Esophagus mucosa (tissue), 1 donor: ENCODE measurements around the gene P2RX6. TPM values are rescaled to one million over a fixed set of nuclear protein-coding genes. Genes with fewer than 3 reads are reported as not detected.
"Not testable (repeated sequence)": the region's sequence is repeated elsewhere in the genome, so short reads cannot be mapped to it uniquely, and the experiment has no call there.

Source experiments
- ATAC-seq: fragments of 200-7000 bp; cut with Tn5 transposase; one replicate; pipeline ENCODE4 v1.9.1; 2020
- total RNA-seq: library from RNA; stranded (reverse); gene quantifications from one replicate; pipeline ENCODE4 v1.2.4, GENCODE V29; 2023
- donor health status: DM: yes; HTN: yes; CAD: no.

P2RX6 gene
- total RNA-seq, 1 donor from 2014 or later: 0.64 TPM

DNA sequence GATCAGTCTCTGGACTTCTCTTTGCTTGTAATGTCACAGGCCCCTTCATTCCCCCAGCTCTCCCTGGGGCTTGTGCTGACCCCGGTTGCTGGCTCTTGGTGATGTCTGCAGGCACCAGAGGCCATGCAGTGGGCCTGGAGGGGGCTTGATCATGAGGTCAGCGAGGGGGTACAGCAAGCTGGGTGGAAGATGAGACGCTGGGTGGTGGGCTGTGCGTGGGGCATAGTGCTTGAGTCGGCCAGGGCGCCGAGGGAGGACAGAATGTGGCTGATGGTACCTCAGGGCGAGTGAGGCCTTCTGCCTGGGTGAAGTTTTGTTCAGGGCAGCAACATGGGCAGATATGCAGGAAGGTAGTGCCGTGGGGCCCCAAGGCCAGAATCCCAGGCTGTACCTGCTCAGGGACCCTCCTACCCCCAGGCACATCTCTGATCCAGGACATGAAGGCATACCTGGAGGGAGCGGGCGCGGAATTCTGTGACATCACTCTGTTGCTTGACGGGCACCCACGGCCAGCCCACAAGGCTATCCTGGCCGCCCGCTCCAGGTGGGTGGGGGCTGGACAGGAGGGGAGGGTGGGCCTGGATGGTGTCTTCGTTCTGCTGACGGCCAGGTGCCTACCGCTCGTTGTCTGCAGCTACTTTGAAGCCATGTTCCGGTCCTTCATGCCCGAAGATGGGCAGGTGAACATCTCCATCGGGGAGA lies 19.5 kb upstream of the P2RX6 start:
- ATAC-seq: no peak

DNA sequence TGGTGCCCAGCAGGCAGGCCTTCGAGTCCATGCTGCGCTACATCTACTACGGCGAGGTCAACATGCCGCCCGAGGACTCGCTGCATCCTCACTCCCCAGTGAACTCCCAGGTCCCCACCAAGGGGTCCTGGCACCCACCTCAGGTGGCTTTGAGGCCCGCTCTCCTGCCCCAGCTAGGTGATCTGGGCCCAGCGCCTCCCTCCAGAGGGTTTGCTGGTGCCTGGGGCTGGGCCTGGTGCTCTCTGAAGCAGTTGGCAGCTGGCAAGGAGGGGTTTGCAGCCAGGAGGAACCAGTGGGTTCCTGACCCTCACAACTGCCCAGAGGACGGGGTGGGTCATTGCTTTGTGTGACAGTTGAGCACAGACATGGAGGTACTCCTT lies 18.9 kb upstream of the P2RX6 start:
- no peak for ATAC-seq

DNA sequence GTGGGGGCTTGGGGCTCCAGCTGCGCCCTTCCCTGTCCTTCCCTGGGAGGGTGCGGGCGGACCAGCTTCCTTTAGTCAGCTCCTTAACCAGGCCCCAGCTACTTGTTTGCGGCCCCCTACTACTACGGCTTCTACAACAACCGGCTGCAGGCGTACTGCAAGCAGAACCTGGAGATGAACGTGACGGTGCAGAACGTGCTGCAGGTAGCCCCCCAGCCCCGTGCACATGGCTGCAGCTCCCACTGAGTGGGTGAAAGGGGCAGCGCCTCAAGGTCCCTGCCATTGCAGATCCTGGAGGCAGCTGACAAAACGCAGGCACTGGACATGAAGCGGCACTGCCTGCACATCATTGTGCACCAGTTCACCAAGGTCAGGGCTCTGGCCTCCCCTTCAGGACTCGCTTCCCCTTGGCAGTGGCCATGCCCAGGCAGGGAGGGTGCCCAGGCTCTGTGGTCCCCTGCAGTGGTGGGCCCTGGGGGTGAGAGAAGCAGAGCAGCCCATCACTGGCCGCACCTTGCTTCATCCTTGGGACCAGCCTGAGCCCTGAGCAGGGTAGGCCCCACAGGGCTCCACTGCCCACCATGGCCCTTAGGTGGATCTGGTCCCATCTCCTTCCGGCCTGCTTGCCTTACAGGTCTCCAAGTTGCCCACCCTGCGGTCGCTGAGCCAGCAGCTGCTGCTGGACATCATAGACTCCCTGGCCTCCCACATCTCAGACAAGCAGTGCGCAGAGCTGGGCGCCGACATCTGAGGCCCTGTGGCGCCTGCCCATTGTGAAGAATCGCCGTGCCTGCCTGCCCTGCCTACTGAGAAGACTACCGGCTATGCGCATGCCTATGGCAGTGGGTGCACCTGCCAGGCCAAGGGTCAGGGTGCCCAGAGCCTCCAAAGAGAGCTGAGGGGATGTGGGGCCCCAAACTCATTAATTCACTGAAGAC lies 18.1 kb upstream of the P2RX6 start:
- ATAC-seq: no peak

DNA sequence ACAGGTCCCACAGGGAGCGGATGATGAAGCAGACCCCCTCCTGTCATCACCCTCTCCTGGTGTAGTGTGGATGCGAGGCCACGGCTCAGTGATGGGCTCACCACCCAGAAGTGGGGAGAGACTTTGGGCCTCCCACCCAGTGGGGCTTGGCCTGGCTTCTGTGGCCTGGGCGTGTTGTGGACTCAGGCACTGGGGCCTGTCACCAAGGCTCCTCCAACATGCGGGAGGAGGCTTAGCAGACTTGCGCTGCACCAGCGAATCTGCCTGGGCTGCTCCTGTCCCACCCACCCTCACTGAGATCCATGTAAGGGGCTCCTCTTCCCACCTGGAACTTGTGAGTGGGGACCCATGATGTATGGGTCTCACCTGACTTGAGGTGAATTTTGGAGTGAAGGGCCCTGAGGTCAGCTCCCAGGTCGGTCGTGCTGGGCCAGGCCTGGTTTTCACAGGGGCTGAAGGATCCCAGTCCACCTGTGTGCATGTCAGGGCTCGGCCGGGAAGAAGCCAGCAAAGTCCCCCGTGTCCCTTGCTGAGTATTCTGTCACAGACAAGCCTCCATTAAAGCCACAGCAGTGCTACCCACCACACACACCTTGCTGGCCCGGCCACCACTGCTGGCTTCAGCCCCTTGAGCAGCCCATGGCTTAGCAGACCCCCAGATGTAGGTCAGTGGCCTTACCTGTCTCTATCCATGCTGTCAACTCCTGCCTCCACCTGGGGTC lies 17.3 kb upstream of the P2RX6 start:
- ATAC-seq: no peak

DNA sequence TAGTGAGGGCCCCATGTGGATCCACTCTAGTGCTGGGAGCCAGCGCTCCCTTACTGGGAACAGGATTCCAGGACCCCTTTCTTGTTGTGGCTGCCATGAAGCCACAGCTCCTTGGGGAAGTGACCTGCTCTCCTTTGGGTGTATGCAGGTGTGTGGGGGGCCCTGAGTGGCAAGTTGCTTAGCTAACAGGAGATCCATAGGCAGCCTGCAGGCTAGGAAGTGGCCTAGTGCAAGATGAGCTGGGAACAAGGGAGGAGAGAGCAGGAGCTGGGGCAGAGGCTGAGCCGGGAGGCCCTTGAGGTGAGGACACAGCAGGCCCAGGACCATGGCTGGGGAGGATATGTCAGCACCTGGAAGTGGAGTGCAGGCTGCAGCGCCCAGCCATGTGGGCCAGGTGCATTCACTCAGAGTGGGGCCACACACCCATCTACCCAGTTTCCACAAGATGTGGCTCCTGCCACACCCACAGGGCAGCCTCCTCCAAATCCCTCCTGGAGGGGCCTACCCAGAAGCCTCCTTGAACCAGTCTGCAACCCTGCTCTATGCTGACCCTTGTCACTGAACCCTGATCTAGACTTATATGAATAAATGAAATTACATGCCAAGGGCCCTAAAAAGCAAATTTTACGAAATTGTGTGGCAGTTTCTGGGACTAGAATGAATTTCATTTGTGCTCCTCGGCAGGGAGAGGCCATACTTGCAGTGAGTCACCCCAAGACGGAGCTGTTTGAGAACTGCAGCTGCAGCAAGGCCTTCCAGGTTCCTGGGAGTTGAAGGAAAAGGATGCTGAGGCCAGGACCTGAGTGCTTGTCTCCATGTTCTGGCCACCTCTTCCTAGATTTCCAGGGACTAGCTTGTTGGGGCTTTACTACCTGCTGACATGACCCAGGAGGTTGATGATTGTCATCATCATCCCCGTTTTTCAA lies 16.3 kb upstream of the P2RX6 start:
- ATAC-seq: no peak

DNA sequence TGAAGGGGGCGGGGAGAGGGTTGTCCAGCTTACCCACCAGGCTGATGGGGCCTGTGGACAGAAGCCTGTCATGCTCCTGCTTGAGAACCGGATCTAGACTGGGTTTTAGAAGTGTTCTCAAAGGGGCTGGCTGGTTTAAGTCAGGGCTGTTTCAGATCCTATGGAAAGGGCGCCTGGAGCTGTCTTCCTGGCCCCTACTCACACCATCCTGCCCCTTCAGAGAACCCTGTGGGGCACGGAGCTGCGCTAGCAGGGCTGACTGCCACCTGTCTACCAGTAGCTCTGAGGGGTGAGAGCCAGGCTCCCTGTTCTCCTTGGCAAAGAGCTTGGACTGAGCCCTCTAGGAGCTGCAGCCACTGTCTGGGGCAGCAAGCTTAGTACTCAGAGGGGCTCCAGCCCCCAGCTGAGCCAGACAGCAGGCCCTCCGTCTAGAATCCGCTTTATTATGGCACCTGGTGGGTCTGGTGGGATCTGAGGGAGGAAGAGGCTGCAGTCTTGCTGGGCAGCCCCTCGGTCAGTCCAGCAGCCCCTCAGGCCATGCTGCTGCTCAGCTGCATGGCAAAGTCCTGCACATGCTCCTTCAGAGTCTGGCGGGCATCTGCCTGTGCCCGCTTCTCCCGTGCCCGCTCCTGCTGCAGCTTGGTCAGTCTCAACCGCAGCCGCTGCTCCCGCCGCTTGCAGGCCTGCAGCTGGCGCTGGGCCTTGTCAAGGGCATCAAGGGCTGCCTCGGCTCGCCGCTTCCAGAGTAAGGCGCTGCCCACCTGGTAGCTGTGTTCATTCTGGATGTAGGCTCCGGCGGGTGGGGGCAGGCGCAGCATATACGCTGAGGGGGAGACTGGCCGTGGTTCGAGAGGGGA lies 15.4 kb upstream of the P2RX6 start:
- ATAC-seq: no peak

DNA sequence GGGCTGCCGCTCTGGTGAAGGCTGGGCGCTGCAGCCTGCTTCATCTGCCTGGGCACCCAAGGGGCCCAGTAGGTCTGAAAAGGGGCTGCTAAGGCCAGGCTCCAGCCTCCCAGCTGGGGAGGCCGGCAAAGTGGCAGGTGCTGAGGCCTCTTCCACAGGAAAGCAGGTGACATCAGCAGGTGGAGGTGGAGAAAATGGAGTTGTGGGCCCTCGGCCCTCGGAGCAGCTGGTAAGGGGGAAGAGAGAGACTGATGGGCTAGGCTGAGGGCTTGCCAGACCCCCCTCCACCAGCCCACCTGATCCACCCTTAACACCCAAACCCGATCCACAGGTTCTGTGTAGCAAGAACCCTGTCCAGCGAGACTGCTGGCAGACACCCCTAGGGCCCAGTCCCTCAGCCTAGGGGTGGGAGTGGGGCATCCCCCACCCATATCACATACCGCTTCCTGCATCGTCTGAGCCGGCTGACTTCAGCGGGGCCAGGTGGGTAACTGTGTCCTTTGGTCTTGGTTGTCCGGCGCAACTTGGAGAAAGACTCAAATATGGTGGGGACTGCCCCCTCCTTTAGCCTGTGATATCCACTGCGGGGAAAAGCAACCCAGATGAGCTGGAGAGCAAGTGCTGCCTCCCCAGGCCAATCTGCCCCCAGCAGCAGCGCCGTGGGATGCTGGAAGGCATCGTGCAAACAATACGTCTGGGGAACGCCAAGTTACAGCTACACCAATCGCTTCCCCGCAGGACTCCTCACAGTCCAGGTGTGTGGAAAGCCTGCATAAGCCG lies 14.6 kb upstream of the P2RX6 start:
- ATAC-seq: no peak

DNA sequence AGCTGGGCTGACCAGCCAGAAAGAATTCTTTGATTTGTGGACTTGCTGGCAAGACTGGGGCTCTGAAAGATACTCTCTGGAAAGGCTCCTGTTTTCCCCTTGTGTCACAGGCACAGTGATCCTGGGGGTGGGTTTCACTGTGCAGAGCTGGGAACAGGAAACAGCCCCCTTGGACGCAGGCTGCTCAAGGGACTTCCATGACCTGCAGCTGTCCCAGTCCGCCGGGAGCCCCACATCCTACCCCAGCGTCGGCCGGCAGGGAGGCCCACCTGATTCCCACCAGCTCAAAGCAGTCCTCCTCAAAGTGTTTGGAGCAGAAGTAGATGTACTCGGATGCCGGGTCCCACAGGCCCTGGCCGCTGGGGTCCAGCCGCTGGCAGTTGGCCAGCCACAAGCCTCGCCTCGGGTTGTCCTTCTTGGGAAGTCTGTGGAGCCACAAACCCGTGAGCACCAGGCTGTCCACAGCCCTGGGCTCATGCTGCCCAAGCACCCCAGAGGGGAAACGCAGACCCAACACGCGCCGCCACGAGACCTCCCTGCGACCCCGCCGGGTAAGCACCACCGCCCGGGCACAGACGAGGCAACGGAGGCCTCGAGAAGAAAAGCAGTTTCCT lies 13.9 kb upstream of the P2RX6 start:
- no peak for ATAC-seq

DNA sequence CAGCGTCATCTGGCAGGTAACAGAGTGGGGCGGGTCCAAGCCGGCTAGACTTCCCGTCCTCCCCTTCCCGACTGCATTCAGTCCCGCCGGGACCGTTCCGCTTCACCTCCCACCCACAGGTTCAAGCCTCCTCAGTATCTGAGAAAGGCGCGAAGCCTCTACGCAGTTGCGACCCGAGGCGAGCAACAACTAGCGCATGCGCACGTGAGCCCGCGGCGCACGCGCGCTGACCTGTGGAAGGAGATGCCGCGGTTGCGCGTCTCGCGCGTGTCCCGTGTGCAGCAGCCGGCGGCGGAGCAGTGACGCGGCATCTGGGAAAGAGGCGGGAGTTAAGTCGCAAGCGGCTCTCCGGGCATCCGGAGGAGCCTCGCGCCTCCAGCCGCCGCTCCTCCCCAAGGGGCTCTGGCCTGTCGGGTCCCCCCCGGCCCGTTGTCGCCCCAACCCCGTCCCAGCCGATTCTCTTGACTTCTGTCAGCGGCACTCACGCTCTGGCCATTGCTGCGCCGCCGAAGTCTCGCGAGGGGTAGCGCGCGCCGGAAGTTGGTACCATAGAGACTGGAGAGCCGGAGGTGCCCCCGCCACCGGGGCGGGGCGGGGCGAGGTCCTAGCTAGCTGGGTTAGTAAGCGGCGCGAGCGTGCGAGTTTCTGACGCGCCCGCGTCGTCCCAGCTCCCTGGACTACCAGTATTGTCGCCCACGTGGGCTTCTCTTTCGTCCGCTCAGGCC lies 13.2 kb upstream of the P2RX6 start, which contains the start of gene THAP7:
Gene THAP7 (minus strand): TSS at position 518 of the 725 bp plus-strand sequence. CDS start 207 bp downstream, at position 311.
- peak; percentile 92 for ATAC-seq

DNA sequence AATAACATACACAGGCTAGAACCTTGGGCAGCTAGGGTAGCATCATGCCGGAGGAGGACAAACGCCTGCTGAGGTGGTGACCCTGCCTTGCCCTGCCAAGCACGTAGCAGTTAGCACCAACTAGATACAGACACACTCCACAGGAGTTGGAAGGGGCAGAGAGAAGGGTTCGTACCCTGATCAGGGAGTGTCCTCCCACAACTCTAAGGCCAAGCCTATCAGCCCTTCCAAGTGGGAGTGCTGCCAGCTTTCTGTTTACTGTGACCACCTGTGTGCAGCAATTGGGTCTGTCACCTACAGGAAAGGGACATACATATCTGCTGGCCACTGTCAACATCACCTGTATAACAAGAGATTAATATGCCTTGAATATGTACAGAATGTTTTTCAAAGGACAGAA lies 11.2 kb upstream of the P2RX6 start:
- no peak for ATAC-seq

DNA sequence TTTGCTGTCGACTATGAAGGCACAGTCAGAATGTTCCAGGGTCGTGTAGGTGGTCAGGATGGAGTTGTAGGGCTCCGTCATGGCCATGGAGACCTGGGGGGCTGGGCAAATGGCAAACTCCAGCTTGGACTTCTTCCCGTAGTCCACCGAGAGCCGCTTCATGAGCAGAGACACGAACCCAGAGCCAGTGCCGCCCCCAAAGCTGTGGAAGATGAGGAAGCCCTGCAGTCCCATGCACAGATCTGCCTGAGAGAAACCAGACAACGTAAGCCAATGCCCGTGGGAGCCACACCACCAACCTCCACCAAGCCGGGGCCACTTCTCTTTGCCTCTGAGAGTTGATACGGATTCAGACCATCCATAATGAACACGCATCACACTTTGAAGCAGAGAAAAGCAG lies 5.8 kb upstream of the P2RX6 start:
- not testable (repeated sequence) for ATAC-seq

DNA sequence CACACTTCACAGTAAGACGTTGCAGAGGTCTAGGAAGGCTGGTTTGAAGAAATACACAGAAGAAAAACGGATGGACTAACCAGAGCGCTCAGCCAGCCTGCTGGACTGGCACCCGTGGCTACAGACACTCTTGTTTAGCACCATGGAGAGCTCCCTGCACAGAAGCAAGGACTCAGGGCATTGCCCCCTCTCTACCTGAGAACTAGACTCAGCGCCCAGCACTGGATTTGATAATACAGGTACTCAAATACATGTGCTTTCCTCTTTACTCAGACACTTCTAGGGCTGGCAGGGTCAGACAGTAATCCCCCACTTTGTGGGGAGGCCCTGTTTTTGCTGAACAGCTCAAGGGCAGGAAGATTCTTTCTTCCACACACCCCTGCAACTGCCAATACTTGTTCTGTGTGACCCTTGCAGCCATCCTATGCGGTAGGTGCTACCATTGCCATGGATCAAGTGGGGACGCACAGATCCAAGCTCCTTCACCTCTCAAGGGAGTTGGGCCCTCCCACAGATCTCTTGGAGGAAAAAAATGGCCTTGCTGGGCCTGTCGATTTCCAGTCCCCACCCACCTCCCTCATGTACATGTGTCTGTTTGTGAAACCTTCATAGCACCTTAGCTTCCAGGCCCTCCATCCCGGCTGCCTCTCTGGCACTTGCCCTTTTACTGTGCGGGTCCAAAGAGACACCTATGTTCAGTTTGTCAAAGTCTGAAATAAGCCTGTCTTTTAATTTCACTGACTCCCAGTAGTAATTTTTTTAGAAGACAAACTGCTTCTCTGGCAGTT lies 5.1 kb upstream of the P2RX6 start:
- peak; percentile 39 for ATAC-seq

DNA sequence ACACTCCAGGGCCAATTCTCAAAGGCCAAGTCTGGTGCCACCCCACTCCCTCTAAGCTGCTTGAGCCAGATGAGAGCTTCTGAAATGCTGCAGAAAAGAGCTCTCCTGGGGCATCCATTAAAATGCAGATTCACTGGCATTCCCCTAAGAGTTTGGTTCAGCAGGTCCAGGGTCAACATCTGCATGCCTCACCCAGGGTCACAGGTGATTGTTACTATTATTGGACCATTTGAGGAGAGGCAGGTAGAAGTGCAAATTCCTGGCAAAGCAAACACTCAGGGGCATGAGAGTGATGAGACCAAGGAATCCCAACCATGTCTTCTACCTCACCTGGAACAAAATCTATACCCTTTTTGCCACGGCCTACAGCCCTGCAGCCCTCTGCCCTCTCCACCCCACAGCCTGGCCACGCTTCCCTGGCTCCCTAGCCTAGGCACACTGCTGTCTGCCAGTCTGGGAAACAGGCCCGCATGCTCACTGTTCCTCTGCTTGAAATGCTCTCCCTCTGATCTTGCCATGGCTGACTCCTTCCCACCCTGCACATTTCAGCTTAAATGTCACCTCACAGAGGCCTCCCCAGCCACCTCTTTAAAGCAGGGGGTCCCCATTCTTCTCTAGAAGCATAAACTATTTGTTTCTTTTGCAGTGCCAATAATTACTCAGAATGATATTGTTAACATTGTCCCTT lies 4.4 kb upstream of the P2RX6 start:
- ATAC-seq: no peak

DNA sequence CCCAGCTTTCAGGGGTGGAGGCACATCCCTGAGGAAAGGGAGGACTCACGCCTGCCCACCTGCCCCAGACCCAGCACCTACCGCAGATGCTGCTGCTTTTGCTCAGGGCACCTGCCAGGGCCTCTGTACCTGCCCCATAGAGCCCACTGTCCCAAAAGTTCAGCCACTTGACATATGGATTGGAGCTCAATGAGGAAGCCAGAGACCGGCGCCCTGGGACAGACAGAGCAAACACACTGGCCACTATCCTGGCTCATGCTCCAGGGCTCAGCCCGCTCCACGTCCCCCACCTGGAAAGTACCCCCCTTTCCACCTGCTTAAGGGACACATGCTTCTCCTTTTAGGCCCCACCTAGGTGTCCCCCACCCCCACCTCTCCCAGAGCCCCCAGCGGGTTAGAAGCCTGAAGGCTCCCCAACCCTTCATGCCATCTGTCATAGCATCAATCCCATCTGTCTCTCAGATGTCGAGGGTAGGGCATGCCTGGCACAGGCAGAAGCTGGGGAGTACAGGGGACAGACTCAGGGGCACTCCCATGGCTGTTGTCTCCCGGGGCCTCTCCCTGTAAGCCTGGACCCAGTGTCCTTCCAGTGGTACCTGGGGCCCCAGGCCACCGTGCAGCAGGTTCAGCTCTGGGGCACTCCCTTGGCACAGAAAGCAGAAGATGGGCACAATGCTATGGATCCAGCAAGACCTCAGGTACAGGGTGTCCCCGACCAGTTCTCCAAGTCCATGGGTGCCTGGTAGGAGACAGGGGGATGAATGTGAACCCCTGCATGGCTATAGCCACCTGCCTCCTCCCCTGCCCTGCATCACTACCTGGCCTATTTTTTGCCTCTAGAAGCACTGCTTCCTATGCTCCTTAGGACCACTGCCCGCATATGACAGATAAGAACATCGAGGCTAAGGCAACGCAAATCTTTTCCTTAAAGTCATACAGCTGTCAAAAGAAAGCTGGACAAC lies 2.2 kb upstream of the P2RX6 start:
- ATAC-seq: no peak

DNA sequence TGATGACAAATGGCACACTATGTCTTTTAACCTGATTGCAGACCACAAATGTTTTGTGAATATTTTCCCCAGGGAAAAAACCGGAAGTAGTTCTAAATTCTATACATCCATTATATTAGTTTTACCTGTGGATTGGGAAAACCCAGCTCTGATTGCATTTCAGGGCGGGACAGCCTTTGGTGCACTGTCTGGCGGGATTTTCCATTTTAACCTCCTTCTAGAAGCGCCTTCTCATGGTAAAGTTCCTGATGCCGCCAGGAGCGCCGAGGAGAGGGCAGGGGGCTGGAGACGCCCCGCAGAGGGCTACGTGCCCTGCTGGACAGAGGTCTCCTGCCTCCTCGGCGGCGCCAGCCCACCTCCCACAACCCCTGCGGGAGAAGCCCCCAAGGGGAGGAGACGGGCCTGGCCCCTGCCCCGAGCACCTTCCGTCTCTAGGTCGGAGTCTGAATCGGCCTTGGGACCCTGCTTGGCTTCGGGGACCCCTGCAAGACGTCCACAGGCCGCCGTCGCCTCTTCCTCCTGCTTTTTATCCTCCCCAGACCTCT lies 1.2 kb upstream of the P2RX6 start:
- peak; percentile 3 for ATAC-seq

DNA sequence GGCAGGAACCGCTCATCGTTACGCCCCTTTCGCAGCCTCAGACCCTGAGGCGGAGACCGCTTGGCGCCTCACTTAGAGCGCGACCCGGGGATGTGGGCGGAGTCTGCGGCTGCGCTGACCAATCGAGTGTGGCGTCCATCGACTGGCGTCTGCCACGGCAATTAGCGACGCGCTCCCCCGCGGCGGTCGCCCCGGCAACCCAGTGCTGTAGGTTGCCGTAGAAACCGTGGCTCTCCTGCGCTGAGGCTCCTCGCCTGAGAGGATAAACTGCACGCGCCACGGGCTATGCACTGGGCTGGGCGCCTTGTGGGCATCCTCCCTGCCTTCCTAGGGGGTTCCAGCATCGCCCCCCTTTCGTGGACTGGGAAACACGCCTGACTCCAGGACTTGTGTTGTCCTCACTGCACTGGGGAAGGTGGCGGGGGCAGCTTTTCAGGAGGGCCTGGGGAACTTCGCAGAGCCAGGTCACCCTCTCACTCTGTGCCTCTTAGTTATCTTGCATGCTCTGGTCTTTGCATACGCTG lies 701 bp upstream of the P2RX6 start:
- peak; percentile 71 for ATAC-seq
